ACC112 (cell line): ENCODE data around the gene DTWD2.
"Not testable (repeated sequence)": the region's sequence is repeated elsewhere in the genome, so short reads cannot be mapped to it uniquely, and the experiment has no call there.

Experiments used
- H2AFZ ChIP-seq: fragments of 200-600 bp; sonication (generic); one replicate; pipeline ENCODE4 v1.6.0; 2017; ENCODE audit warnings: antibody characterized with exemption, low read length; ENCODE audit not compliant: unreplicated experiment
- H3K27ac ChIP-seq: fragments of 200-600 bp; sonication (generic); 2 replicates; pipeline ENCODE4 v1.5.1; 2014; ENCODE audit warnings: low read depth, mild to moderate bottlenecking, antibody characterized with exemption, low read length, moderate library complexity
- H3K27me3 ChIP-seq: fragments of 200-600 bp; sonication (generic); 2 replicates; pipeline ENCODE4 v1.6.1; 2014; ENCODE audit warnings: mild to moderate bottlenecking, antibody characterized with exemption, low read length, moderate library complexity, mixed read lengths; ENCODE audit not compliant: insufficient read depth
- H3K36me3 ChIP-seq: fragments of 200-600 bp; sonication (generic); 2 replicates; pipeline ENCODE4 v1.6.1; 2016; ENCODE audit warnings: mild to moderate bottlenecking, antibody characterized with exemption, low read length, moderate library complexity, mixed read lengths; ENCODE audit not compliant: insufficient read depth
- H3K4me1 ChIP-seq: fragments of 200-600 bp; sonication (generic); one replicate; pipeline ENCODE4 v1.6.1; 2016; ENCODE audit warnings: low read length, mixed read lengths; ENCODE audit not compliant: insufficient read depth, unreplicated experiment, control insufficient read depth
- H3K4me3 ChIP-seq: fragments of 200-600 bp; sonication (generic); 2 replicates; pipeline ENCODE4 v1.5.1; 2014; ENCODE audit warnings: mild to moderate bottlenecking, low read depth, low read length
- H3K79me2 ChIP-seq: fragments of 200-600 bp; sonication (generic); one replicate; pipeline ENCODE4 v1.6.0; 2016; ENCODE audit warnings: low read length; ENCODE audit not compliant: control insufficient read depth, unreplicated experiment, insufficient read depth

DTWD2 gene

DNA sequence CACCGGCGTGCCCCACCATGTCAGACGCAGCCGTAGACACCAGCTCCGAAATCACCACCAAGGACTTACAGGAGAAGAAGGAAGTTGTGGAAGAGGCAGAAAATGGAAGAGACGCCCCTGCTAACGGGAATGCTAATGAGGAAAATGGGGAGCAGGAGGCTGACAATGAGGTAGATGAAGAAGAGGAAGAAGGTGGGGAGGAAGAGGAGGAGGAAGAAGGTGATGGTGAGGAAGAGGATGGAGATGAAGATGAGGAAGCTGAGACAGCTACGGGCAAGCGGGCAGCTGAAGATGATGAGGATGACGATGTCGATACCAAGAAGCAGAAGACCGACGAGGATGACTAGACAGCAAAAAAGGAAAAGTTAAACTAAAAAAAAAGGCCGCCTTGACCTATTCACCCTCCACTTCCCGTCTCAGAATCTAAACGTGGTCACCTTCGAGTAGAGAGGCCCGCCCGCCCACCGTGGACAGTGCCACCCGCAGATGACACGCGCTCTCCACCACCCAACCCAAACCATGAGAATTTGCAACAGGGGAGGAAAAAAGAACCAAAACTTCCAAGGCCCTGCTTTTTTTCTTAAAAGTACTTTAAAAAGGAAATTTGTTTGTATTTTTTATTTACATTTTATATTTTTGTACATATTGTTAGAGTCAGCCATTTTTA lies 14.4 kb downstream of the DTWD2 start:
- H3K79me2 ChIP-seq, H3K4me3 ChIP-seq, H2AFZ ChIP-seq, H3K4me1 ChIP-seq, H3K36me3 ChIP-seq, H3K27me3 ChIP-seq, H3K27ac ChIP-seq: not testable (repeated sequence)

DNA sequence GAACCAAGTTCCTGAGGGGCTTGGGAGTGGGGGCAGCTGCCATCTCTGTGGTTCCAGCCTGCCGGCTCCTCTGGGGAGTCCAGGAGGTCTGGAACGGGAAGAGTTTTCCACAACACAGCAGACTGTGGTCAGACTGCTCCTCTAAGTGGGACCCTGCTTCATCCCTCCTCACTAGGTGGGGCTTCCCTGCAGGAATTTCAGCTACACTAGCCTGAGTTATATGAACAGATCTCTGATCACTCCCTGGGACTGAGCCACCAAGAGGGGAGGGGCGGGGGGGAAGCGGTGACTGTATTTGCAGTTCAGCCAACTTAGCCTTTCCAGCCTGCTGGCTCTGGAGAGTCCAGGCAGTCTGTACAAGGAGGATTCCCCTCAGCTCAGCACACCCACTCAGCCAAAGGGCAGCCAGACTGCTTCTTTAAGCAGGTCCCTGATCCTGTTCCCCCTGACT lies 19.4 kb downstream of the DTWD2 start:
- no peaks in the 10 kb centered on the region for H3K4me1 ChIP-seq
- H3K27ac ChIP-seq, result no peak overlapping the region
- H3K36me3 ChIP-seq, result no peaks in the 10 kb centered on the region
- no peak overlapping the region for H2AFZ ChIP-seq
- H3K79me2 ChIP-seq, result no peaks in the 10 kb centered on the region
- no peaks in the 10 kb centered on the region; the same call in 1 of the 2 replicates for H3K27me3 ChIP-seq
- H3K4me3 ChIP-seq, result no peak overlapping the region

DNA sequence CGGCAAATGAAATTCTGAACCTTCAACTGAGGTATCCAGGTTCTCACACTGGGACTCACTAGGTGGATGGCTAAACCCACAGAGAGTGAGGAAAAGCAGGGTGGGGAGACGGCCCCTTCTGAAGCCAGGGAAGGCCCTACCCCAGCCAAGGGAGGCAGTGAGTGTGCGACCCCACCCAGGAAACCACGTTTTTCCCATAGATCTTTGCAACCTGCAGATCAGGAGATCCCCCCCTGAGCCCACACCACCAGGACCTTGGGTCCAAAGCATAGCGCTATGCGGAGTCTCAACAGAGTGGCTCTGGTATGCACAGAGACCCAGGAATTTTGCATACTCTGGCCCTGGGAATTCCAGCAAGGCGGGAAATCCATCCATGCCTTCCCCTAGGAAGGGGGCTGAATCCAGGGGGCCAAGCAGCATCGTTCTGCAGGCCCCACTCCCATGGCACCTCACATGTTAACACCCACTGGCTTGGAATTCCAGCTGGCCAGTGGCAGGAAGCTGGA lies 19.9 kb downstream of the DTWD2 start:
- Histone ChIP-seq H3K79me2 (no peaks in the 10 kb centered on the region), H2AFZ (no peak overlapping the region), H3K4me1 (no peaks in the 10 kb centered on the region), H3K27me3 (no peaks in the 10 kb centered on the region; the same call in 1 of the 2 replicates), H3K4me3 (no peak overlapping the region), H3K36me3 (no peaks in the 10 kb centered on the region), H3K27ac (no peak overlapping the region)

DNA sequence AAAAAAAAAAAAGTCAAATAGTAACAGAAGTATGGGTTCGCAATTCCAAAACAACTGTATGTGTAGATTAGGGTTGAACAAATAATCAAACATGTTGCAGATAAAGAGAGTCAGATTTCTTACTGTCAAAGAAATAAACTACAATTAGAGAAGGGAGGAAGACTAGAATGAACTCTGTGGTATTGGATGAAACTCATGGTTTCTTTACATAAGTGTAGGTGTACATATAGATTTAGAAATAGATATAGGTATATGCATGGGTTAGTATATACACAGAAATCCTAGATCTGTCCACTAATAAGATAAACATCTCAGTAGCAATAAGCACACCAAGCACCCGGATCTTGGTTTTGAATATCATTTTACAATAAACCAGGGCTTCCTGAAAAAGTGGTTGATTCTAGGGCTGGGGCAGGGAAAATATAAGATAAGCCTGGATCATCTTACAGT lies 21.3 kb downstream of the DTWD2 start:
- H2AFZ ChIP-seq, result no peak overlapping the region
- H3K4me3 ChIP-seq, result no peak overlapping the region
- H3K4me1 ChIP-seq, result no peaks in the 10 kb centered on the region
- H3K79me2 ChIP-seq, result no peaks in the 10 kb centered on the region
- H3K27ac ChIP-seq, result no peak overlapping the region
- no peaks in the 10 kb centered on the region; the same call in 1 of the 2 replicates for H3K27me3 ChIP-seq
- H3K36me3 ChIP-seq, result no peaks in the 10 kb centered on the region

DNA sequence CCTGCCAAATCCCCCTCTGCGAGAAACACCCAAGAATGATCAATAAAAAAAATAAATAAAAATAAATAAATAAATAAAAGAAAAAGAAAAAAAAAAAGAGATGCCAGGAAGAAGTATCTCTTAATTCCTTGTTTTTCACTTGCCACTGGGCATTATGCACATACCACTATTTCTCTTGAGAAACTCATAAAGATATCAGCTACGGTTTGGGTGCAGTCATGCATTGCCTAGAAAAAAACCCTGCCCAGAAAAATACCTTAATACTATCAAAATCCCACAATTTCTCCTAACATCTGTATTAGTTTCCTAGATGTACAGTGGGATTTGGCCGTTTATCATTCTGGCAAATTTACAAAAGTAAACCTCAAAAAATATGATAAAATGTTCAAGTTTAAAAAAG lies 22.5 kb downstream of the DTWD2 start:
- Histone ChIP-seq H3K36me3 (no peaks in the 10 kb centered on the region), H3K4me1 (no peaks in the 10 kb centered on the region), H3K79me2 (no peaks in the 10 kb centered on the region), H2AFZ (no peak overlapping the region), H3K27ac (no peak overlapping the region), H3K4me3 (no peak overlapping the region), H3K27me3 (no peaks in the 10 kb centered on the region)

GRCh38 chr5:118964970-118965369 lies 23.4 kb downstream of the DTWD2 start:
- H3K27ac ChIP-seq, H3K27me3 ChIP-seq, H3K79me2 ChIP-seq, H3K4me1 ChIP-seq, H3K4me3 ChIP-seq, H2AFZ ChIP-seq, H3K36me3 ChIP-seq: not testable (repeated sequence)

GRCh38 chr5:118964388-118964787 lies 24.0 kb downstream of the DTWD2 start:
- not testable (repeated sequence) for H3K4me1 ChIP-seq, H3K27me3 ChIP-seq, H3K36me3 ChIP-seq, H3K27ac ChIP-seq, H2AFZ ChIP-seq, H3K4me3 ChIP-seq, H3K79me2 ChIP-seq

DNA sequence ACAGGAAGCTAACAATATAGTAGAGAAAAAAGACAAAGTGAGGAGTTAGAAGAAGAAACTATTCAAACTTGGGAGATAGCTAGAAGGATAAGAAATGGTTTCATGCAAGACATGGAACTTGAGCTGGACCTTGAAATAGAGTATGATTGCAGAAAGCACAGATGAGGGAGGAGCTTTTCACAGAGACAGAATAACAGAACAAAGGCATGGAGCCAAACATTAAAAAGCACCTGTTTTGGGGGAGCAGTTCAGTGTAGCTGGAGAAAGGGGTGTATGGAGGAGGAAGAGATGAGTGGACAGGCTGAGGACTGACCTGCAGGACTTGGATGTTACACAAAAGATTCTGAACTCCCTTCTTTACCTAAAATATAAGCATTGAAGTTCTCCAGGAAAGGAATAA lies 25.2 kb downstream of the DTWD2 start:
- H3K27ac ChIP-seq, result no peak overlapping the region
- no peaks in the 10 kb centered on the region for H3K79me2 ChIP-seq
- 0 out of 2 replicates have a peak, but pooled peaks cover 3% of the 10 kb centered on the region for H3K27me3 ChIP-seq
- H3K4me3 ChIP-seq, result no peak overlapping the region
- no peaks in the 10 kb centered on the region for H3K4me1 ChIP-seq
- no peak overlapping the region for H2AFZ ChIP-seq
- H3K36me3 ChIP-seq, result no peaks in the 10 kb centered on the region

- Histone ChIP-seq H3K36me3 (no peaks in the 10 kb centered on the region), H3K27me3 (0 out of 2 replicates have a peak, but pooled peaks cover 3% of the 10 kb centered on the region), H3K79me2 (no peaks in the 10 kb centered on the region), H3K4me3 (no peak overlapping the region), H3K27ac (no peak overlapping the region), H2AFZ (no peak overlapping the region), H3K4me1 (no peaks in the 10 kb centered on the region)
Observed at GRCh38 chr5:118960557-118960956, 27.8 kb downstream of the DTWD2 start.

GRCh38 chr5:118956727-118957126 lies 31.6 kb downstream of the DTWD2 start:
- H3K27ac ChIP-seq, result no peak overlapping the region
- H3K79me2 ChIP-seq, result no peaks in the 10 kb centered on the region
- H3K36me3 ChIP-seq, result no peaks in the 10 kb centered on the region
- H3K4me3 ChIP-seq, result no peak overlapping the region
- 0 out of 2 replicates have a peak, but pooled peaks cover 7% of the 10 kb centered on the region for H3K27me3 ChIP-seq
- no peaks in the 10 kb centered on the region for H3K4me1 ChIP-seq
- no peak overlapping the region for H2AFZ ChIP-seq

DNA sequence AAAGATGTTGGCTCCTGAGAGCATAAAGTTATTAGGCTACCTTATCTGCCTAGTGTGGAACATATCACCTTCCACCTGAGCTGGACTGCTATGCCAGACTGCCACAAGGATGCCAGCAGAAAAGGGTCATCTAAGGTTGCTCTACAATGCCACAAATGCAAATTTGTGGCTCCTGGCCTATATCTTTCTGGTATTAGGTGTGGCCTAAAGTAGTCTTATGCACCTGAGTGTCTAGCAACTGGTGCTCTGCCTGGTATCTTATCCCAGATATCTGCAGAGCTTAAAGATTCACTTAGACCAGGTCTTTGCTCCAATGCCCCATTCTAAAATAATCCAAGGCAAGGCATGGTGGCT lies 34.7 kb downstream of the DTWD2 start:
- H3K4me3 ChIP-seq, result no peak overlapping the region
- H3K4me1 ChIP-seq, result no peaks in the 10 kb centered on the region
- H3K79me2 ChIP-seq, result no peaks in the 10 kb centered on the region
- no peak overlapping the region for H3K27ac ChIP-seq
- H3K36me3 ChIP-seq, result no peaks in the 10 kb centered on the region
- H3K27me3 ChIP-seq, result 0 out of 2 replicates have a peak, but pooled peaks cover 5% of the 10 kb centered on the region
- H2AFZ ChIP-seq, result no peak overlapping the region
